Coronary artery (tissue), 2 donors: ENCODE results near the gene LDLRAD1.

Experiments
- DNase-seq: peaks from one replicate; pipeline ENCODE4 v3.0.0-alpha.2; 2017; ENCODE audit warnings: low spot score
- H3K27ac ChIP-seq, 2 donors: fragments of 200-600 bp; sonication (generic); one replicate each; pipeline ENCODE4 v1.5.1; 2016 to 2019
- H3K4me3 ChIP-seq: fragments of 200-600 bp; sonication (generic); 2 replicates; pipeline ENCODE4 v1.5.1; 2016; ENCODE audit warnings: mild to moderate bottlenecking, moderate library complexity
- TF ChIP-seq, protein P1 (sequence below): fragments of 200-600 bp; sonication (generic); IDR thresholded peaks from one replicate; pipeline ENCODE4 v1.5.1; 2019; ENCODE audit warnings: antibody characterized with exemption

LDLRAD1 gene, protein sequence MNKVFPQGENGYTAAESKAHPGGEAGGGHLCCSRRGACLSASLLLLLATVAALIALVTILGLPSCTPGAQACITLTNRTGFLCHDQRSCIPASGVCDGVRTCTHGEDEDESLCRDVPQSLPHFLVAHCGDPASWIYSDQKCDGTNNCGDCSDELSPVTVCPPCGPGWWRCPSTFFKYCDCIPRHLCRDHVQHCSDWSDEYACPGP

DNA sequence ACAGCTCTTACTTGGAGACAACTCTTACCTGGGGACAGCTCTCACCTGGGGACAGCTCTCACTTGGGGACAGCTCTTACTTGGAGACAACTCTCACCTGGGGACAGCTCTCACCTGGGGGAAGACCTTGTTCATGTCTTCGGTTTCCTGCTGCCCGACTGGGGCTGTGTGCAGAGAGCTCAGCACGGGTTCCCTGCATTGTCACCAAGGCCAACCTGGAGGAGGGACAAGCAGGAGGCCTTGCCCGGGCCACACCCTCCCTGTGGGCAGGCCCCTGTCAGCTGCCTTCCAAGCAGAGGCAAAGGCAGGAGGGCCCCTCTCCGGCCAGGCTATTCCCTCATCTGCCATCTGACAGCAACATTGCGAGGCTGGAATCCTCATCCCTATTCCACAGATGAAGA, at the start of gene LDLRAD1:
Gene LDLRAD1, minus strand, starts transcription at position 208 of the 400 bp plus-strand sequence. Its CDS starts 74 bp downstream, at position 134.
- DNase-seq: no peak
- TF ChIP-seq, protein P1, sequence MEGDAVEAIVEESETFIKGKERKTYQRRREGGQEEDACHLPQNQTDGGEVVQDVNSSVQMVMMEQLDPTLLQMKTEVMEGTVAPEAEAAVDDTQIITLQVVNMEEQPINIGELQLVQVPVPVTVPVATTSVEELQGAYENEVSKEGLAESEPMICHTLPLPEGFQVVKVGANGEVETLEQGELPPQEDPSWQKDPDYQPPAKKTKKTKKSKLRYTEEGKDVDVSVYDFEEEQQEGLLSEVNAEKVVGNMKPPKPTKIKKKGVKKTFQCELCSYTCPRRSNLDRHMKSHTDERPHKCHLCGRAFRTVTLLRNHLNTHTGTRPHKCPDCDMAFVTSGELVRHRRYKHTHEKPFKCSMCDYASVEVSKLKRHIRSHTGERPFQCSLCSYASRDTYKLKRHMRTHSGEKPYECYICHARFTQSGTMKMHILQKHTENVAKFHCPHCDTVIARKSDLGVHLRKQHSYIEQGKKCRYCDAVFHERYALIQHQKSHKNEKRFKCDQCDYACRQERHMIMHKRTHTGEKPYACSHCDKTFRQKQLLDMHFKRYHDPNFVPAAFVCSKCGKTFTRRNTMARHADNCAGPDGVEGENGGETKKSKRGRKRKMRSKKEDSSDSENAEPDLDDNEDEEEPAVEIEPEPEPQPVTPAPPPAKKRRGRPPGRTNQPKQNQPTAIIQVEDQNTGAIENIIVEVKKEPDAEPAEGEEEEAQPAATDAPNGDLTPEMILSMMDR: no peak
- Histone ChIP-seq H3K27ac (no peak within 1 kb of the TSS), H3K4me3 (no peak within 1 kb of the TSS)

DNA sequence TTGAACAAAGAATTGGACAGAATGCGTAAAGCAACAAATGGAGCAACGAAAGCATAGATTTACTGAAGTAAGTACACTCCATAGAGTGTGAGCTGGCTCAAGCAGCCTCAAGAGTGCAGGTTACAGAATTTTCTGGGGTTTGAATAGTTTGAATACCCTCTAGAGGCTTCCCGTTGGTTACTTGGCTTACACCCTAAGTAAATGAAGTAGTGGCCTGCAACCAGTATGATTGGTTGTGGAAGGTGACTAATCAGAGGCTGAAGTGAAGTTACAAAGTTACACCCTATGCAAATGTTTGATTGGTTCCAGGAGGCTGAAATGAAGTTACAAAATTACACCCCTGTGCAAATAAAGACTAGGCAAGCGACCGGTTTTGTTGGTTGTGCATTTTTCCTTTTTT, 46.3 kb upstream of the LDLRAD1 start:
- TF ChIP-seq, protein P1: no peak

DNA sequence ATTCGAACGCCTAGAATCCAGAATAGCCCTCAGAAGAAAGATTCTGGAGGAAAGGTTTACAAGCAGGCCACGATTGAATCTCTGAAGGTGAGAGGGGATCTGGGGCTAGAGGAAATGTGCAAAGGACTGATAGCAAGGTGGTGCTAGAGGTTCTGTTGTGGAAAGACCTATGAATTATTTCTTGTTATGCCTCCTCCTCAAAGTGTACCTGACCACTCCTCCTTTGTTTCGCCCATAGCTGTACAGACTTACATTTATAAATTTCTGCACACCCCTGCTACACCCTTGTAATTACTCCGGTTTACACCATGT, 36.4 kb upstream of the LDLRAD1 start:
- no peak for DNase-seq
- TF ChIP-seq, protein P1: no peak
- Histone ChIP-seq H3K4me3 (peak overlapping the region; percentile 100), H3K27ac (no peak overlapping the region)

More for the DNA sequence above, 46.3 kb upstream of the LDLRAD1 start:
- Histone ChIP-seq H3K4me3 (no peak overlapping the region), H3K27ac (no peak overlapping the region)
- no peak for DNase-seq

DNA sequence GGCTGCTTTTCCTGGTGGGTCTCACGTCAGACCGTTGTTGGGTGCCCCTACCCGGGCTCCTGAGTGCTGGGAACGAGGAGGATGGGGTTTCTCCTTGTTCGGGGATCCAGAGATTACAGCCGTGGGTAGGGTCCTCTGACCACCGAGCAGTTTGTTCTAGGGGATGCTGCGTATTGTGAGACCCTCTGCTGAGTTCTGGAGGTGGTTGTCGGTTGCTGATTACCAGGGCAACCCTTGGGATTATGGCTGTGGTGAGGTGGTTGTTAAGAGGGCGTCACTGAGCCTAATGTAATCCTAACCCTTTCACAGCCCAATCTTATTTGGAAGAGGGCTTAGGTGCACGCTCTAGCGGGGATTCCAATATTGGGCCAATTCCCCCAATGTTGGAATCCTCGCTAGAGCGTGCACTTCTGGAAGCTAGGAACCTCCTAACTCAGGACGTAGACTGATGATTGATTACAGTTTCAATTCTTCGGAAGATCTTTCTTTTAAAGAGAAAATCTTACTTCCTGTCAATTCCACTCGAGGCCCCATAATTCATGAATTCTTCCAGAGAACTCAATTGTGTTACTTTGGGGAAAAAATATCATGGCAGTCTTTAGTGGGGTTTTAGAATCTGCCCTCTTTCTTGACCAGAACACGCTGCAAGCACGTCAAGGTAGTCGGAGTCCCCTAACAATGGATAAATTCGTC, 35.9 kb upstream of the LDLRAD1 start:
- TF ChIP-seq, protein P1: no peak
- DNase-seq: no peak

DNA sequence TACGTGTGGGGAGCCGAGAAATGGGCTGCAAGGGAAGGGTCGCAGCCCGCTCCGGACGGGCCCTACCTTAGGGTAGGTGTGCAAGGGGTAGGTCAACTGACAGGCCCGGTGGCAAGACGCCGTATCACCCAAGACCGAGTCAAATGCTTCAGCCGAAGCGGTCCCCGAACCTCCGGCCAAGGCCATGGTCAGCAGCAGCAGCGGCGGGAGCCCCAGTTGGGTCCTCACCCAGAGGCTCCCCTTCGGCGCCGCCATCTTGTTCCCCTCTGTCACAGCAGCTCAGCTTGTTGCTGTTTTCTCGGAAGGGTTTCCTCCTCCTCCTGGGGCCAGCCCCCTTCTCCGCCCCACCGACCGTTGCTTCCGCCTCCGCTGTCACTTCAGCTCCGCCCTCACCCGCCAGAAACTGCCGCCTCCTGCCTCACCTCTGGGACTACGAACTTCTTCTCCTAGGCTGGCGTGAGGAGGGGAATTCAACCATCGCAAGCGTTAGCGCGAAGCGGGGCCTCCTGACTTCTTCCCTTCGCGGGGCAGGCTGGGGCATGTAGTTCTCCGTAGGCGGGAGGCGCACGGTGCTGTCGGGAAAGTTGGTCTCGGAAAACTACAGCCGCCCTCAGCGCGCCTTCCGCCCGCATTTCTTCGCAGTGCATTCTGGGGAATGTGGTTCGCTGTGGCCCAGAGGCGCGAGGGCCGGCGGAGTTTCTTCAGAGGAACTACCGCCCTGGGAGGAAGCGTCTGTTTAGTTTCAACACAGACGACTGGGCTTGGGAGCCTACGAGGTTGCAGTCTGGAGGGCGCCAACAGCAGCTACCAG, 35.2 kb upstream of the LDLRAD1 start, which contains the start of the genes TCEANC2 and TMEM59:
Gene TCEANC2, plus strand, starts transcription at position 675 of the 811 bp plus-strand sequence. CDS start 815 bp downstream, outside the sequence.
Gene TMEM59, minus strand, starts transcription at position 271 of the 811 bp plus-strand sequence. Its CDS starts 16 bp downstream, at position 255.
- TF ChIP-seq, protein P1: no peak
- H3K4me3 ChIP-seq: peak within 1 kb of the TSS; percentile 100
- DNase-seq: peak; percentile 99
- H3K27ac ChIP-seq: peak within 1 kb of the TSS; percentile 91 to 100

More for the DNA sequence above, 35.9 kb upstream of the LDLRAD1 start:
- H3K4me3 ChIP-seq: peak overlapping the region; percentile 100
- H3K27ac ChIP-seq: peak overlapping the region; percentile 91 to 100

DNA sequence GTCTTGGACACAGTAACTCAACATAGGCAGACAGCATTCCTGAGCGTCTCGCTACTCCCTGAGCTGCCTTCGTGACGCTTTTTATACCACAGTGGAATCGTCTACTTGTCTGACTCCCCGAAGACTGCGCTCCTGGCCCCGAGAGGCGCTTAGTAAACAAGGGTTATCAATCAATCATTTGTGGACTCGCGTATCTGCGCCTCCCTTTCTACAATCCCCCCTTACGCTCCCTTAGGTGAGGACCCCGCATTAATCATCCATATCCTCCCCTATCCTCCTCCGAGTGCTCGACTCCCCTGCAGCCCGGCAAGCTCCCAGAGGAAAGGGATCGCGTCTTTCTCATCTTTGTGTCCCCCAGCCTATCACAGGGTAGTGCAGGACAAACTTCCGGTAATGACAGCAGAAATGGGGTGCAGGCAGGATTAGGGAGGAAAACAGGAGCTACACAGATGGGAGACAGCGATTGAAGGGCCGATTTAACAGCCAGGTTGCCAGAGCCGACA, 34.5 kb upstream of the LDLRAD1 start:
- TF ChIP-seq, protein P1: no peak
- H3K27ac ChIP-seq: peak overlapping the region; percentile 91 to 100
- H3K4me3 ChIP-seq: peak overlapping the region; percentile 100
- no peak for DNase-seq
